Neuronal stem cell (in vitro differentiated cells): ENCODE data around the gene UPP1.

ENCODE experiments used
- DNase-seq: peaks from one replicate; pipeline ENCODE4 v3.0.0-alpha.2; 2013; ENCODE audit warnings: low spot score
- H2AFZ ChIP-seq: one replicate; pipeline ENCODE4 v1.6.1; 2013; ENCODE audit warnings: mild to moderate bottlenecking, low read length, inconsistent platforms
- H2AK5ac ChIP-seq: 2 replicates; pipeline ENCODE4 v1.6.1; 2013; ENCODE audit warnings: low read depth, mild to moderate bottlenecking, inconsistent platforms, low read length, moderate library complexity, mixed read lengths
- H2BK120ac ChIP-seq: 2 replicates; pipeline ENCODE4 v1.6.1; 2013; ENCODE audit warnings: low read depth, mild to moderate bottlenecking, inconsistent platforms, low read length, moderate library complexity, mixed read lengths
- H2BK12ac ChIP-seq: one replicate; pipeline ENCODE4 v1.6.1; 2013; ENCODE audit warnings: low read length, inconsistent platforms
- H2BK15ac ChIP-seq: 2 replicates; pipeline ENCODE4 v1.6.1; 2013; ENCODE audit warnings: mild to moderate bottlenecking, low read length, inconsistent platforms, mixed read lengths
- H2BK5ac ChIP-seq: one replicate; pipeline ENCODE4 v1.6.1; 2013; ENCODE audit warnings: inconsistent platforms, mild to moderate bottlenecking, low read length, moderate library complexity
- H3K14ac ChIP-seq: one replicate; pipeline ENCODE4 v1.6.1; 2013; ENCODE audit warnings: low read length, inconsistent platforms
- H3K18ac ChIP-seq: 2 replicates; pipeline ENCODE4 v1.6.1; 2013; ENCODE audit warnings: low read length, inconsistent platforms
- H3K23ac ChIP-seq: 2 replicates; pipeline ENCODE4 v1.6.1; 2013; ENCODE audit warnings: low read depth, mild to moderate bottlenecking, mixed read lengths, low read length, inconsistent platforms; ENCODE audit not compliant: poor library complexity
- H3K27ac ChIP-seq: replicated peaks from 3 replicates; pipeline ENCODE4 v1.5.1; 2013; ENCODE audit warnings: low read length, inconsistent platforms
- H3K27me3 ChIP-seq, 3 experiments: 2 replicates each; pipeline ENCODE4 v1.6.1; 2013; ENCODE audit warnings: low read length in 3 of 3, mild to moderate bottlenecking in 2 of 3, inconsistent platforms in 1 of 3, low read depth in 1 of 3, mixed read lengths in 1 of 3, moderate library complexity in 1 of 3; ENCODE audit not compliant: control insufficient read depth in 3 of 3, insufficient read depth in 3 of 3
- H3K36me3 ChIP-seq, 2 donors: replicated peaks in 1 of 2; 2 replicates each; pipeline ENCODE4 v1.6.1; 2013; ENCODE audit warnings: low read length in 2 of 2; ENCODE audit not compliant: control insufficient read depth in 2 of 2, insufficient read depth in 2 of 2
- H3K4ac ChIP-seq: 2 replicates; pipeline ENCODE4 v1.6.1; 2013; ENCODE audit warnings: inconsistent platforms, mild to moderate bottlenecking, low read length, moderate library complexity
- H3K4me1 ChIP-seq, 2 donors: 1 replicate in 1 of 2; 2 replicates in 1 of 2; pipeline ENCODE4 v1.6.1; 2013; ENCODE audit warnings: low read length in 2 of 2, low read depth in 1 of 2; ENCODE audit not compliant: control insufficient read depth in 2 of 2, insufficient read depth in 1 of 2
- H3K4me2 ChIP-seq: one replicate; pipeline ENCODE4 v1.6.1; 2013; ENCODE audit warnings: mild to moderate bottlenecking, low read length, inconsistent platforms; ENCODE audit not compliant: insufficient read depth, poor library complexity, severe bottlenecking
- H3K4me3 ChIP-seq, 2 donors: 2 replicates each; pipeline ENCODE4 v1.5.1; 2013; ENCODE audit warnings: low read length in 2 of 2, mild to moderate bottlenecking in 2 of 2, inconsistent platforms in 1 of 2, moderate library complexity in 1 of 2
- H3K79me1 ChIP-seq: one replicate; pipeline ENCODE4 v1.6.1; 2013; ENCODE audit warnings: low read depth, mild to moderate bottlenecking, inconsistent platforms, low read length, moderate library complexity
- H3K9ac ChIP-seq: one replicate; pipeline ENCODE4 v1.6.1; 2013; ENCODE audit warnings: mild to moderate bottlenecking, low read depth, low read length, inconsistent platforms; ENCODE audit not compliant: poor library complexity
- H3K9me3 ChIP-seq, 2 donors: replicated peaks in 1 of 2; 2 replicates each; pipeline versions ENCODE3 to v1.6.1; 2013; ENCODE audit warnings: low read length in 2 of 2, mild to moderate bottlenecking in 2 of 2, inconsistent platforms in 1 of 2, low read depth in 1 of 2, mixed read lengths in 1 of 2, moderate library complexity in 1 of 2; ENCODE audit not compliant: control insufficient read depth in 2 of 2, insufficient read depth in 1 of 2
- H4K8ac ChIP-seq: one replicate; pipeline ENCODE4 v1.6.1; 2013; ENCODE audit warnings: low read depth, mild to moderate bottlenecking, inconsistent platforms, low read length, moderate library complexity
- H4K91ac ChIP-seq: one replicate; pipeline ENCODE4 v1.6.1; 2013; ENCODE audit warnings: low read length, low read depth, mild to moderate bottlenecking, inconsistent platforms; ENCODE audit not compliant: poor library complexity
- WGBS, 2 donors: extraction: QIAGEN DNeasy Blood & Tissue Kit; methylation state at CpG; one replicate each; pipeline ENCODE4 v1.1.7; 2013; ENCODE audit warnings: missing lambda C conversion rate in 2 of 2, mixed read lengths in 1 of 2; ENCODE audit not compliant: insufficient read length in 2 of 2, insufficient replicate concordance in 1 of 2; ENCODE audit errors: extremely low coverage in 2 of 2; 5-methylcytosine and 5-hydroxymethylcytosine counted together

UPP1 gene

GRCh38 chr7:48042636-48043035, 46.4 kb upstream of the UPP1 start:
- Histone ChIP-seq H4K91ac (no peak overlapping the region), H2AFZ (peak overlapping the region; percentile 0), H3K4me3 (no peak overlapping the region), H3K9me3 (no peaks in the 10 kb centered on the region), H3K14ac (no peak overlapping the region), H3K9ac (no peak overlapping the region), H3K4ac (no peak overlapping the region), H3K4me2 (no peak overlapping the region), H2AK5ac (no peak overlapping the region), H3K23ac (no peak overlapping the region), H2BK120ac (no peak overlapping the region), H3K27me3 (peaks cover 0 to 16% (median 0%) of the 10 kb centered on the region in 3 experiments), H3K79me1 (no peaks in the 10 kb centered on the region), H4K8ac (no peak overlapping the region), H2BK15ac (no peak overlapping the region), H3K4me1 (peaks cover 0 to 8% of the 10 kb centered on the region in 2 donors), H3K27ac (no peak overlapping the region), H3K18ac (peak overlapping the region; percentile 7), H2BK12ac (no peak overlapping the region), H3K36me3 (no peaks in the 10 kb centered on the region), H2BK5ac (no peak overlapping the region)
- no peak for DNase-seq
- WGBS, 2 donors, result no CpG with 5 or more reads among the region's 3 CpGs

- H3K36me3 ChIP-seq, result no peaks in the 10 kb centered on the region
- H3K4me3 ChIP-seq, result no peak overlapping the region
- H2BK5ac ChIP-seq, result no peak overlapping the region
- no peak overlapping the region for H4K91ac ChIP-seq
- H2BK12ac ChIP-seq, result no peak overlapping the region
- no peak overlapping the region for H4K8ac ChIP-seq
- no peak overlapping the region for H2BK120ac ChIP-seq
- no peak overlapping the region for H2AK5ac ChIP-seq
- H3K27ac ChIP-seq, result no peak overlapping the region
- no peak overlapping the region for H3K23ac ChIP-seq
- no peak overlapping the region for H3K14ac ChIP-seq
- H2BK15ac ChIP-seq, result no peak overlapping the region
- H3K79me1 ChIP-seq, result no peaks in the 10 kb centered on the region
- WGBS, 2 donors, result no CpG with 5 or more reads among the region's 9 CpGs
- H3K4me1 ChIP-seq, result peaks cover 0 to 8% of the 10 kb centered on the region in 2 donors
- DNase-seq, result no peak
- peak overlapping the region; percentile 22 for H2AFZ ChIP-seq
- peaks cover 0 to 6% (median 0%) of the 10 kb centered on the region in 3 experiments for H3K27me3 ChIP-seq
- no peaks in the 10 kb centered on the region for H3K9me3 ChIP-seq
- H3K4me2 ChIP-seq, result no peak overlapping the region
- H3K9ac ChIP-seq, result no peak overlapping the region
- H3K4ac ChIP-seq, result no peak overlapping the region
- no peak overlapping the region for H3K18ac ChIP-seq
Measured at GRCh38 chr7:48045195-48045765, 43.8 kb upstream of the UPP1 start.

DNA sequence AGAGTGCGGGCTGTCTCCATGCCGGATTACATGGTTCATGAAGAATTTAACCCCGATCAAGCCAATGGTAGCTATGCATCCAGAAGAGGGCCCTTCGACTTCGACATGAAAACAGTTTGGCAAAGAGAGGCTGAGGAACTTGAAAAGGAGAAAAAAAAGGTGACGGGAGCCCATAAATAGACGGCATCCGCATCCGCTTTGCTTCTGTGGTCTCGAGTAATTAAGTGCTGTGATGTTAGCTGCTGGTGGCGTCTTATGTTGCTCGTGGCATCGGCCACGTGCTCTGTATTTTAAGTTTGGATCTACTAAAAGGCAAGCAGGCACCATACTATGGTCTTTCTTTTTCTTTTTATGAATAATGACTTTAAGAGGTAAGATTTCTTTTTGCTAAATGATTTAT, 42.6 kb upstream of the UPP1 start:
- H4K91ac ChIP-seq, result no peak overlapping the region
- no peak overlapping the region for H2BK12ac ChIP-seq
- H3K36me3 ChIP-seq, result no peaks in the 10 kb centered on the region
- no peak for DNase-seq
- no peak overlapping the region for H3K4me2 ChIP-seq
- no peaks in the 10 kb centered on the region for H3K9me3 ChIP-seq
- no peak overlapping the region for H3K23ac ChIP-seq
- H3K9ac ChIP-seq, result no peak overlapping the region
- no peak overlapping the region for H2BK15ac ChIP-seq
- H2AK5ac ChIP-seq, result no peak overlapping the region
- no peak overlapping the region for H3K4me3 ChIP-seq
- peaks cover 0 to 5% of the 10 kb centered on the region in 2 donors for H3K4me1 ChIP-seq
- H4K8ac ChIP-seq, result no peak overlapping the region
- no peaks in the 10 kb centered on the region for H3K79me1 ChIP-seq
- H3K27ac ChIP-seq, result no peak overlapping the region
- H2AFZ ChIP-seq, result peak overlapping the region; percentile 47
- H3K14ac ChIP-seq, result no peak overlapping the region
- H2BK120ac ChIP-seq, result no peak overlapping the region
- WGBS, 2 donors, result no CpG with 5 or more reads among the region's 14 CpGs
- no peak overlapping the region for H2BK5ac ChIP-seq
- no peak overlapping the region for H3K4ac ChIP-seq
- H3K27me3 ChIP-seq, result peaks cover 0 to 6% (median 0%) of the 10 kb centered on the region in 3 experiments
- H3K18ac ChIP-seq, result no peak overlapping the region

GRCh38 chr7:48048113-48048512, 41.0 kb upstream of the UPP1 start:
- no peak overlapping the region for H4K8ac ChIP-seq

More at GRCh38 chr7:48048113-48048512, 41.0 kb upstream of the UPP1 start:
- Histone ChIP-seq H2AFZ (no peak overlapping the region), H3K14ac (no peak overlapping the region), H4K91ac (no peak overlapping the region), H3K18ac (no peak overlapping the region), H2BK12ac (no peak overlapping the region), H3K23ac (no peak overlapping the region), H3K27ac (no peak overlapping the region), H2BK15ac (no peak overlapping the region), H3K4me2 (no peak overlapping the region), H3K4ac (no peak overlapping the region), H2BK120ac (no peak overlapping the region), H2AK5ac (no peak overlapping the region), H3K4me1 (no peaks in the 10 kb centered on the region), H3K36me3 (no peaks in the 10 kb centered on the region), H3K9ac (no peak overlapping the region), H3K79me1 (no peaks in the 10 kb centered on the region), H3K9me3 (no peaks in the 10 kb centered on the region), H3K27me3 (peaks cover 0 to 6% (median 0%) of the 10 kb centered on the region in 3 experiments), H2BK5ac (no peak overlapping the region), H3K4me3 (no peak overlapping the region)
- WGBS, 2 donors, result no CpG with 5 or more reads among the region's 8 CpGs
- no peak for DNase-seq
